22Rv1 (cell line): ENCODE results near the gene ADRB1.

ENCODE experiments used
- CTCF ChIP-seq: fragments of 450-650 bp; IDR thresholded peaks from 2 replicates; pipeline ENCODE4 v1.5.1; 2017; ENCODE audit warnings: mild to moderate bottlenecking
- ZFX ChIP-seq: fragments of 450-650 bp; IDR thresholded peaks from 2 replicates; pipeline ENCODE4 v1.6.1; 2017; ENCODE audit warnings: antibody characterized with exemption, borderline replicate concordance

GRCh38 chr10:114094795-114095194 is 51.1 kb downstream of the ADRB1 start:
- TF ChIP-seq CTCF (no peak), ZFX (no peak)
